K562 (cell line): ENCODE data around the gene BTNL8. TPM values are rescaled to one million over a fixed set of nuclear protein-coding genes. Genes with fewer than 3 reads are reported as not detected.

Source experiments
- ATF6 ChIP-seq: sonication (generic); formaldehyde crosslinking; IDR thresholded peaks from 2 replicates; pipeline ENCODE4 v1.4.0; 2020; ENCODE audit warnings: mild to moderate bottlenecking, missing genetic modification reagents
- BACH1 ChIP-seq: fragments of 200-800 bp; sonication (Bioruptor generic); IDR thresholded peaks from 2 replicates; pipeline ENCODE4 v1.6.1; 2016; ENCODE audit warnings: missing genetic modification characterization, missing compliant biosample characterization
- CCAR2 ChIP-seq: fragments of 200-400 bp; formaldehyde crosslinking; IDR thresholded peaks from 2 replicates; pipeline ENCODE4 v1.6.1; 2017; ENCODE audit warnings: mild to moderate bottlenecking, low read depth, low read length
- CEBPG ChIP-seq, 3 experiments: fragments of 200-800 bp in 1 of 3; sonication (Bioruptor generic) in 1 of 3; sonication (generic) in 1 of 3; formaldehyde crosslinking in 1 of 3; IDR thresholded peaks in 2 of 3; conservative IDR thresholded peaks in 1 of 3; 2 replicates each; pipeline versions ENCODE4 v1.6.1 to v1.8.0; 2016 to 2022; ENCODE audit warnings: missing compliant biosample characterization in 2 of 3, missing genetic modification characterization in 2 of 3, mild to moderate bottlenecking in 1 of 3, missing genetic modification reagents in 1 of 3
- HDAC2 ChIP-seq: fragments of 450-650 bp; IDR thresholded peaks from 2 replicates; pipeline ENCODE4 v1.6.1; 2016; ENCODE audit warnings: mild to moderate bottlenecking
- HEY1 ChIP-seq: fragments of 250-450 bp; sonication (Bioruptor Pico); IDR thresholded peaks from 2 replicates; pipeline ENCODE4 v1.5.0; 2020; ENCODE audit warnings: mild to moderate bottlenecking, moderate library complexity, borderline replicate concordance
- ID3 ChIP-seq, 2 experiments: fragments of 250-450 bp in 1 of 2; fragments of 450-650 bp in 1 of 2; sonication (Bioruptor Pico) in 1 of 2; IDR thresholded peaks; 2 replicates each; pipeline versions ENCODE4 v1.6.1 to v1.8.0; 2016 to 2021; ENCODE audit warnings: mild to moderate bottlenecking in 2 of 2, moderate library complexity in 2 of 2, missing compliant biosample characterization in 1 of 2, missing genetic modification characterization in 1 of 2
- KLF1 ChIP-seq: fragments of 450-650 bp; IDR thresholded peaks from 2 replicates; pipeline ENCODE4 v1.6.1; 2016; ENCODE audit warnings: missing genetic modification characterization, missing compliant biosample characterization
- MYBL2 ChIP-seq, 2 experiments: fragments of 450-650 bp in 1 of 2; sonication (generic) in 1 of 2; formaldehyde crosslinking in 1 of 2; IDR thresholded peaks; 2 replicates each; pipeline versions ENCODE4 v1.6.1 to v1.8.1; 2017 to 2022; ENCODE audit warnings: borderline replicate concordance in 1 of 2, inconsistent platforms in 1 of 2, low read depth in 1 of 2, mild to moderate bottlenecking in 1 of 2, missing genetic modification reagents in 1 of 2, moderate library complexity in 1 of 2
- NR1H2 ChIP-seq: sonication (generic); formaldehyde crosslinking; IDR thresholded peaks from 2 replicates; pipeline ENCODE4 v1.4.0; 2020; ENCODE audit warnings: mild to moderate bottlenecking, missing genetic modification reagents
- XRCC5 ChIP-seq: fragments of 200-400 bp; formaldehyde crosslinking; IDR thresholded peaks from 2 replicates; pipeline ENCODE4 v1.6.1; 2017; ENCODE audit warnings: low read depth, mild to moderate bottlenecking, low read length
- ZFP1 ChIP-seq: fragments of 450-650 bp; formaldehyde crosslinking; IDR thresholded peaks from 2 replicates; pipeline ENCODE4 v1.4.0; 2020; ENCODE audit warnings: mild to moderate bottlenecking, mixed read lengths
- ZMIZ1 ChIP-seq, 2 experiments: fragments of 150-350 bp in 1 of 2; IDR thresholded peaks; 2 replicates each; pipeline ENCODE4 v1.6.1; 2012 to 2016; ENCODE audit warnings: low read depth in 2 of 2, low read length in 2 of 2, mild to moderate bottlenecking in 1 of 2, moderate library complexity in 1 of 2
- ZNF146 ChIP-seq: IDR thresholded peaks from one replicate; pipeline ENCODE4 v1.6.1; 2018; ENCODE audit warnings: missing compliant biosample characterization; ENCODE audit not compliant: unreplicated experiment
- ZNF165 ChIP-seq: fragments of 250-450 bp; sonication (Bioruptor Pico); IDR thresholded peaks from 2 replicates; pipeline ENCODE4 v1.4.0; 2020; ENCODE audit warnings: borderline replicate concordance
- ZNF197 ChIP-seq: fragments of 200-800 bp; sonication (Bioruptor generic); IDR thresholded peaks from 2 replicates; pipeline ENCODE4 v1.6.1; 2016; ENCODE audit warnings: low read depth, missing genetic modification characterization, missing compliant biosample characterization
- ZNF277 ChIP-seq: fragments of 250-450 bp; sonication (Bioruptor Pico); IDR thresholded peaks from 2 replicates; pipeline ENCODE4 v1.8.0; 2022; ENCODE audit warnings: inconsistent platforms, mild to moderate bottlenecking, moderate library complexity, borderline replicate concordance
- ZNF316 ChIP-seq: fragments of 450-650 bp; IDR thresholded peaks from 2 replicates; pipeline ENCODE4 v1.6.1; 2016
- polyA plus RNA-seq, 8 experiments: library from polyadenylated mRNA; depleted of rRNA in 4 of 8; stranded (reverse) in 5 of 8; unstranded in 3 of 8; fragments of >200 nt; fragmentation: Nextera tagmentation in 2 of 8; fragmentation: Illumina TruSeq in 1 of 8; extraction: Ambion mirVana in 2 of 8; extraction: Trizol in 1 of 8; gene quantifications; 2 replicates each; pipeline versions ENCODE4 v1.2.1 to v1.2.3, GENCODE V29; 2011 to 2014; ENCODE audit warnings: inconsistent platforms in 1 of 8, missing spikeins in 1 of 8
- total RNA-seq, 7 experiments: library from RNA; depleted of rRNA in 6 of 7; stranded (reverse); fragments of >200 nt in 6 of 7; fragmentation: Illumina TruSeq in 2 of 7; extraction: Trizol in 2 of 7; gene quantifications; 2 replicates each; pipeline versions ENCODE4 v1.2.1 to v1.2.3, GENCODE V29; 2011 to 2021; ENCODE audit warnings: low replicate concordance in 1 of 7

BTNL8 gene
- total and polyA plus RNA-seq, 9 of the 15 experiments (the other 6 are each of a cell fraction or from before 2014, with no cell fraction given): 0.04 to 0.18 (median 0.07) TPM; not detected in 6

GRCh38 chr5:180873615-180874520, 25.1 kb upstream of the BTNL8 start (continued):
- TF ChIP-seq XRCC5 (no peak), BACH1 (tag) (peak; percentile 82), ZNF316 (peak; percentile 99), ZMIZ1 (IDR thresholded peaks at IDR 0.05; ENCODE audit: low read depth in 2 of 2, low read length in 2 of 2) (0 out of 4 replicates have a peak, but pooled peaks of 1 of the 2 experiments have one; percentile 19), ZNF165 (CRISPR knock-in tag) (no peak), KLF1 (tag) (no peak), ZNF146 (CRISPR knock-in tag) (no peak), CCAR2 (no peak), HDAC2 (peak; percentile 86), ID3 (CRISPR knock-in tag; IDR thresholded peaks at IDR 0.05) (no peak), ID3 (tag; IDR thresholded peaks at IDR 0.05) (peak; percentile 76; the same call in 1 of the 2 replicates), ZFP1 (no peak), NR1H2 (CRISPR knock-in tag) (no peak), MYBL2 (IDR thresholded peaks at IDR 0.05; ENCODE audit: low read depth) (peak; percentile 35; the same call in 1 of the 2 replicates), MYBL2 (CRISPR knock-in tag; IDR thresholded peaks at IDR 0.05; ENCODE audit: borderline replicate concordance) (no peak), ZNF197 (CRISPR knock-in tag) (peak; percentile 49; the same call in 1 of the 2 replicates), ATF6 (CRISPR knock-in tag) (no peak), HEY1 (CRISPR knock-in tag) (no peak), CEBPG (CRISPR knock-in tag; IDR thresholded peaks at IDR 0.05) (peak; percentile 67), CEBPG (tag; conservative IDR thresholded peaks at IDR 0.05 in 1 of 2, IDR thresholded peaks at IDR 0.05 in 1 of 2) (peak; percentile 67 to 75), ZNF277 (no peak)
